ENCODE results near the gene MS4A6E.

Gene MS4A6E

DNA sequence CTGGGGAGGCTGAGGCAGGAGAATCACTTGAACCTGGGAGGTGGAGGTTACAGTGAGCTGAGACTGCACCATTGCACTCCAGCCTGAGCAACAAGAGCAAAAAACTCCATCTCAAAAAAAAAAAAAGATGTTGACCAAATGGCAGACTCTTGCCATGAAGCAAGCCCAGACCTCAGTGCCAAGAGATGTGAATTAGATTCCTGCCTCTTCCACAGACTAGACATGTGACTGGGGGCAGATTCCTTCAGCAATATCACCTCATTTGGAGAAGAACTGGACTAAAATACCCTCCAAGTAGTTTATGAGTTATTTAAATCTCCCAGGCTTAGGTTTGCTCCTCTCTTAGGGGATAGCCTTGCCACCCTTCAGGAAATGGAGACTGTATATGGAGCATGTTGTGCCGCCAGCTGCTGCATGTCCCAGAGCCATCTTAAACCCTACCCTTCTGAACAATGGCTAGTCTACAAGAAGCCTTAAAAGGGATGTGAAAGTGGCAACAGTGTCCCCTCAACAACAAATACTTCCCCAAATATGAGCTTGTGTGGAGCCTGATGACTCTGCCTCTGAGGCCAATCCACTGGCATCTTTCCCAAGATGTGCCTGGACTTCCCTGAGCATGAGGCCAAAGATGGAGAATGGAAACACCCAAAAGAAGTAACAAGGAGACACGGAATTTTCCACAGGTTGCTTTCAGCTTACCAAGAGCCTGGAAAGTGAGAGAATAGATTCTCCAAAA lies 50.5 kb downstream of the MS4A6E start:
- DNase-seq, result peak; percentile 64

DNA sequence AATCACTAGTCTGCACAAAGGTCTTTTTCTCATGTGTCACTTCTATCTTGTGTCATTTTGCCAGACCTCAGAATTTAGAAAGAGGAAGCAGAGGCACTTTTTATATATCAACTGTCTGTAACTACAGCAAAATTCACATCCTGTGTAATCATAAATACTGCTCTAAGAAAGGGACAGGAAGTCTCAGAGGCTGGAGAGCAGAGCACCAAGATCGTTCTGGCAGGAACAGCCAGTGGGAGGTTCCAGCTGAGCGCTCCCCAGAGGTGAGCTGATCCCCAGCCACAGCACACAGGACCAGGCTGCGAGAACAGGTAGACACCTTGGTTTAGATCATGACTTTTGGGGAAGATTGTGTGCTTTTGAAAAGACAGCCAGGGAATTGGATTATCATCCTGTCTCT lies 51.3 kb downstream of the MS4A6E start, which contains the start of gene MS4A7:
Gene MS4A7, plus strand, starts transcription at position 179 of the 400 bp plus-strand sequence. CDS start 4,610 bp downstream, outside the sequence.
- peak; percentile 69 for DNase-seq

DNA sequence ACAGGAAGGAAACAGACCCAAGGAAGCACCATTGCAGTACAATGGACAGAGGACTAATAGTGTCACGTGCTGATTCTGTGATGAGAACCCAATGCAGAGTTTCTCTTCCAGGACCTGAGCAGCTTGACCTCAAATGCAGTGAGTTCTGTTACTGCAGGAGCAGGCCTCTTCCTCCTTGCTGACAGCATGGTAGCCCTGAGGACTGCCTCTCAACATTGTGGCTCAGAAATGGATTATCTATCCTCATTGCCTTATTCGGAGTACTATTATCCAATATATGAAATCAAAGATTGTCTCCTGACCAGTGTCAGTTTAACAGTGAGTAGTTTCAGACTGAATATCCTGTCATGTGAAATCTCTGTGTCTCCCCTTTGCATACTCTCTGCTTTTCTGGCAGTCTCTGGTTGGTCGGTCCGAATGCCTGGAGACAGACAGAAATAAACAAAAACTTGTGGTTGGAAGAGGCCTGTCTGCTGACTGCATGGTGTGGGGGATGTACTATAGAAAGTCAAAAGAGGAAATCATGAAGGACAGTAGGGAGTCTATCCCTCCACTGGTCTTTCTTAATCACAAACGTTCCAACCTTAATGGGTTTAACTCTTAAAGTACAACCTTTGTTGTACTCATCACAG lies 62.3 kb downstream of the MS4A6E start:
- DNase-seq, result peak; percentile 65

DNA sequence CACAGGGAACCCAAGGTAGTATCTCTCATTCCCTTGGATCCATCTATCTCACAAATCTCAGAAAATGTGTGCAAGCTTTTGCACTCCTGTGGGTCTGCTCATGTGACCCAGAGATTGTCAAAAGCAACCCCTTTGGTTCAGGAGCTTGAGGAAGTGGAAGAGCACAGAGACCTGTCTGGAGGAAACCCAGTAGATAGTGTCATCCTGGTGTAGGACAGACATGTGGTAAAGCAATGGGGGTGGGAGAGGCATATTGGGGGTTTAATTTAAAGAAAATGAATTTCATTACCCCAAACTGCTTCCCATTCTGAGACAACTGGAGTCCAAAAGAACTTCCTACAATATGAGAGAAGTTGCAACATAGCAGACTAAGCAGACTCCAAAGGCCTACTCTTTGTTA lies 63.4 kb downstream of the MS4A6E start:
- no peak for DNase-seq

Measured in CD4-positive, alpha-beta T cell treated with Interferon gamma for 1 hour (primary cell).